HG03520 (cell line): ENCODE data around the gene SECTM1.

ENCODE experiments used
- ATAC-seq: cut with Tn5 transposase; IDR thresholded peaks from one replicate; pipeline ENCODE4 v1.9.1; 2021; ENCODE audit warnings: mild to moderate bottlenecking, moderate library complexity; ENCODE audit not compliant: unreplicated experiment

Gene SECTM1

DNA sequence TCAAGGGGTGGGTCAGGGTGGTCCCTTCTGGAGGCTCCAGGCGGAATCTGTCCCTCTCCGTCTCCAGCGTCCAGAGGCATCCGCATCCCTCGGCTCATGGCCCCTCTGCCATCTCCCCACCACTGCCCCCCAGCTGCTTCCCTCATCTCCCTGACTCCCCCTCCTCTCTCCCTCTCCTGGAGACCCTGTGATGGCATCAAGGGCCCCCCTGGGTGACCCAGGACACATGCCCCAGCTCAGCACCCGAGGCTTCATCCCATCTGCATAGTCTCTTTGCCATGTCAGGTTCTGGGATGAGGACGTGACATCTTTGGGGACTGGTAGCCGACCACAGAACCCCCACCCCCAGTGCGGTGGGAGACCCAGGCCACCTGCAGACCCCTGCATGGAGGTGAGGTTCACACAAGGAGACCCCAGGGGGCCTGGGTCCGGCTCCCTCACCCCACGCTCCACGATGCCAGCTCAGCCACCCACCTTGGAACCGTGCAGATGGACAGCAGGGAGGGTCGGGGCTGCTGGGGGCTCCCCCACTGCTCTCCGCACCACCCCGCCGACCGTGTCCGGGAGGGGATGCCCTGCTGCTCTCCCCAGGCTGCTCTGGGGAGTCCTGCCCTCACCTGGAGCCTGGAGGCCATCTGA, 3.8 kb downstream of the SECTM1 start:
- ATAC-seq: no peak

DNA sequence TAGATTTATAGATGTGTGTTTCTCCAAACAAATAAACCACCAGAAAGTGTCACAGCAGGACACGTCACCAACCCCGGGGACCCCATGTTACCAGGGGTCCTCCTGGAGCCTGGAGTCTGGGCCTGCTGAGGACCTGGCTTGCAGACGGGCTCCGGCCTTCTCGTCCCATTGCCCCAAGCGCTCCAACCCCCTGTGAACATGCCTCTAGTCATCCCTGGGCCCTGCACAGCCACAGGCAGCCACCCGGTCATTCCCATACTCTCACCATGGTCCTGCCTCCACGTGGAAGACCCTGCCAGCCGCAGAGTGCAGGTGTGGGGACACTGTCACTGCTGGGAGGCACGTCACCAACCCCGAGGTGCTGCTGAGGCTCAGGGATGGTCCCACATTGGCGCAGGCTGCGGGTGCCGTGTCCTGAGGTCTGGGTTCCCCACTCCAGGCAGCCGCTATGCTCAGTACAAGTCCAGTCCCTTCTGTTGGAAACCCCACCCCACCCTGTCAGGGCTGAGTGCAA, 4.5 kb downstream of the SECTM1 start:
- no peak for ATAC-seq

DNA sequence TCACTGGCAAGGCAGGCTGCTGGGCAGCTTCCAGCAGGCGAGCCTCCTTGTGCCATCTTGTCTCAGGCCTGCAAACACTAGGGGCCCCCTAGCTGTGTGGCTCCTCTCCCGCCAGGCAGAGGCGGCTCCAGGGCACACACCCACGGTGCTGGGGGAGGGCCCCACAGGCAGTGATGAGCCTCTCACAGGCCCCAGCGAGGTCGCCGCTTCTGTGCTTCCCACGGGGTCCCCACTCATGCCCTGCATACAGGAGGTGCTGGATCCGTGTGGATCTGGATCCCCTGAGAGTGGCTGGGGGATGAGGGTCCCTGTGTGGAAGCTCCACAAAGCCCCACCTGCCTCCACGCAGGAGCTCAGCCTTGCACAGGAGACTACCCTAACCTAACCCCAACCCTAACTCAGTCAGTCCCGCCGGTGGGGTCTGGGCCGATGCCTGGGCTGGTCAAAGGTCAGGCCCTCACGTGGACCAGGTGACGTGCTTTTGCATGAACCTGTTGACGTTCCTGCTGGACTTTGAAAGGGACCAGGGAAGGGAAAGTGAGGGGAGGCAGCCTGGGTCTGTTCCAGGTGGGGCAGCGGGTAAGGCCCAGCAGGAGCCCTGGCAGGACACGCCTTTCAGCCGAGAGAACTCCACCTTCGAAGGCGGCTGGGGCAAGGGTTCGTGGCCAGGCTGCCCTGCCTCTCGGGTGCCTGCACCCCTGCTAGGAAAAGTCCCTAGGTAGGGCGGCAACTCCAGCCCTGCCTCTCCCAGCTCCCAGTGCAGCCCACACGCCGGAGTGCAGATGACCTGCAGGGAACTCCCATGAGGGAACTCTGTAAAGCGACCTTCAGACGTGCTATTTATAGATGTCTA, 5.2 kb downstream of the SECTM1 start:
- no peak for ATAC-seq

DNA sequence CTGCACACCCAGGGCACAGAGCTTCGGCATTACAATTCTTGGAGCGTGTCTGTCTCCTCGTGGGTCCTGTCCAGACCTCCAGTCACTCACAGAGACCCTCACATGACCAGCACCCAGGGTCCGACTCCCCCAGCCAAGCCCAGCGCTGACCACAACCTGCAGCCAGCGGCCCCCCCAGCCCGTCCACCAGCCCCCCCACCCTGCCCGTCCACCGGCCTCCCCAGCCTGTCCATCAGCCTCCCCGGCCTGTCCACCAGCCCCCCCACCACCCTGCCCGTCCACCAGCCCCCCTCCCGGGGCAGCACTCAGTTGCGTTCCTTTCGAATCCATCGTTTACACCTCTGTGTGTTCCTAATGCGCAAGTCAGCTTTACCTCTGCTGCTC, 5.8 kb downstream of the SECTM1 start:
- no peak for ATAC-seq

DNA sequence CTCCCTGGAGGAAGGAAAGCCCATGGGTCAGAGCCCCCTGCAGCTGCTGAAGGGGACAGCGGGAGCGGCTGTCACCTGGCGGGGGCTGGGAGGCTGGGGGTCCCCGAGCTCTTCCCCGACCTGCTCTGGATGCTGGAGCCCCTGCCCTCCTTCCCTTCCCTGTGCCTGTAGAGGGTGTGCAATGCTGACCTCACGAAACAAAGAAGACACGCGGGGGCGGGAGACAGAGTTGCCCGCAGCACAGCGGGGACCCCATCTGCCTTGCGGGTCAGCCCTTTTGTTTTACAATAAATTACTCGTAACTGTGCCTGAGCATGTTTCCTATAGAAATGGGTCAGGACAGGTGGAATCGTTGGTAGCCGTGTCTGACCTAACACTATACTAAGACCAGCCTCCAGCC, 6.3 kb downstream of the SECTM1 start:
- no peak for ATAC-seq

DNA sequence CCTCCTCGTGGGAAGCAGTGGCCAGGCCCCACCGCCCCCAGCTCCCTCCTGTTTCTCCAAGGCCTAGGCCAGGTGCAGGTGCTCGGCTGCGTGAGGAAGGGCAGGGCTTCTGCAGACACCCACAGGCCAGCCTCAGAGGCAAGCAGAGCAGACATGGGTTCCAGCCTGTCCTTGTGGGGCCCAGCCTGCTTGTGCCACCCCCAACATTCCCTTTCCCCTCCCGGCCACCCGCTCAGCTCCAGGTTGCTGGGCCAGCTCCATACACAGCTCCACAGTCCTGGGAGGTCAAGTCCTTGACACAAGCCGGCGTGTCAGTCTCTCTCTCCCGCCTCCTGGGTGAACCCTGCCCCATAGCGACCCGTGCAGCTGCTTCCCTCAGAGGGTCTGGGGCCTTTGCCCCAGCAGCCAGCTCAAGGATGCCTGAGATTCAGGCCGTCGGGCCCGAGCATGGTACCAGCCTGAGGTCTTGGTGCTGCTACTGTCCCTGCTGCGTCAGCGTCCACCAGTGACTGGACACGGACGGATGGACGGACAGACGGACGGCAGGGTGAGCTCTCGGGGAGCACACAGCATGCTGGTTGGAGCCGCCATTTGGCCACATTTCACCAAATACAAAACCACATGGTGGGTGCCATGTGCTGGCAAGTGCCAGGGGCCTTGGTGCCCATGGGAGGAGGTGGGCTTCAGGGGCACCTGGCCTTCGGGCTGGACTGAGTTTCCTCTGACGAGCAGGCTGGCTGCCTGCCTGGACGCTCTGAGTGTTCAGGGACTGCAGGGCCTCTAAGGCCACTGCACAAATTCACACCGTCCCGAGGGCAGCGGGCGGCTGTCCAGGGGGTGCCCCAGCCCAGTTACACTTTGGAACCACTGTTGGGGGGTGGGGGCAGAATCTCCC, 8.0 kb downstream of the SECTM1 start:
- no peak for ATAC-seq

DNA sequence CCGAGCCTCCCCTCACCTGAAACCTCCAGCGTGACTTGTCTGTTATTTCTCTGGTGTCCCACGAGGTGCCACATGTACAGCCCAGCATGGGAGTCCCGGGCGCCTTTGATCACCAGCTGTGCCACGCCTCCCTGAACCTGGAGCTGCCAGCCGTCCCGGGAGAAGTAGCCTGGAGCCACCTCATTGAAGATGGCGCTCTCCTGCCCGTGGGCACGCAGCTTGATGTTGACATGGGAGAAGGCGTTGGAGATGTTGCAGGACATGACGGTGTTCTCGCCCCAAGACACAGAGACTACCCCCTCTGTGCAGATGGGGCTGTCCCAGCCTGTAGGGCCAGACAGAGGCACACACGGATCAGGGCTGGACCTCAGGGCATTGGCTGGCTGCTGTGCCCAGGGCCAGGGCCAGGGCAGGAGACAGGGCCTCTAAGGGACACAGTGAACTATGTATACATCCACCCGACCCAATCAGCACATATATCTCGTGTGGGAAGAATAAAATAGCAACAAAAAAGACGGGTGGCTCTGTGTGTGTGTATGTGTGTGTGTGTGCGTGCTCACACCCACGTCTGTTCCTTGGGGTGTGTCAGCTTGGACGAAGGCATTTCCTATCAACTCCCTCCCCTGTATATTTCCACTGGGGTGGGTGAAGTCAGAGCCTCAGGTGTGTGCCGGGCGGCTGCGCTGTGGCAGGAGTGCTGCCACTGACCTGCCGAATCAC, 8.8 kb downstream of the SECTM1 start:
- ATAC-seq: no peak

DNA sequence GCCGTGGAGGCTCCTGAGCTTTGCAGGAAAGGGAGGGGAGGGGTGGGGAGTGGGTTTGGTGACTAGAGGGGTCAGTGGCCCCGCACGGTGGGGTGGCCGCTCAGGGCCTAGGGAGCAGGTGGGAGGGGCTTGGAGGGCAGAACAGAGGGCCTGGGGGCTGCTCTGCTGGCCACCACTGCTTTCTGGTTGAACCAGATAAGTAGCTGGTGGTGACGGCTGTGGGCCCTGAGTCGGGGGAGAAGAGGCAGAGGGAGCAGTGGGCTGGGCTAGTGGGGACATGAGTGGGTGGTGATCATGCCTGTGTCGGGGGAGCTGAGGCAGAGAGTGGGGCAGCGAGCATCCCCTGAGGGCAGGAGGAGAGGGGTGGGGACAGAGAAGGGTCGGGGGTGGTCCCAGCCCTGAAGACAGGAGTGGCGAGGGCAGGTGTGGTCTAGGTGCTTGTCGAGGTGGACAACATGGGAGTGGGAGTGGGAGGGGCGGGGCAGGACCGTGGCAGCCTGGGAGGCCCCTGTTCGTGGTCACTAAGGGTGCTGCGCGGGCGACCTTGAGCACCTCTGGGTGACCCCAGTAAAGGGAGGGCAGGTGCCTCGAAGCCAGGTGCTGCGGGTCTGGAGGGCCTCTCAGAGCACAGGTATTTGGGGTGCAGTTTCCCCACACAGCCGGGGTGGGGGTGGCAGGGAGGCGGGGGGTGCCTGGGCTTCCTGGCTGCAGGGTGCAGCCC, 9.9 kb downstream of the SECTM1 start:
- no peak for ATAC-seq

DNA sequence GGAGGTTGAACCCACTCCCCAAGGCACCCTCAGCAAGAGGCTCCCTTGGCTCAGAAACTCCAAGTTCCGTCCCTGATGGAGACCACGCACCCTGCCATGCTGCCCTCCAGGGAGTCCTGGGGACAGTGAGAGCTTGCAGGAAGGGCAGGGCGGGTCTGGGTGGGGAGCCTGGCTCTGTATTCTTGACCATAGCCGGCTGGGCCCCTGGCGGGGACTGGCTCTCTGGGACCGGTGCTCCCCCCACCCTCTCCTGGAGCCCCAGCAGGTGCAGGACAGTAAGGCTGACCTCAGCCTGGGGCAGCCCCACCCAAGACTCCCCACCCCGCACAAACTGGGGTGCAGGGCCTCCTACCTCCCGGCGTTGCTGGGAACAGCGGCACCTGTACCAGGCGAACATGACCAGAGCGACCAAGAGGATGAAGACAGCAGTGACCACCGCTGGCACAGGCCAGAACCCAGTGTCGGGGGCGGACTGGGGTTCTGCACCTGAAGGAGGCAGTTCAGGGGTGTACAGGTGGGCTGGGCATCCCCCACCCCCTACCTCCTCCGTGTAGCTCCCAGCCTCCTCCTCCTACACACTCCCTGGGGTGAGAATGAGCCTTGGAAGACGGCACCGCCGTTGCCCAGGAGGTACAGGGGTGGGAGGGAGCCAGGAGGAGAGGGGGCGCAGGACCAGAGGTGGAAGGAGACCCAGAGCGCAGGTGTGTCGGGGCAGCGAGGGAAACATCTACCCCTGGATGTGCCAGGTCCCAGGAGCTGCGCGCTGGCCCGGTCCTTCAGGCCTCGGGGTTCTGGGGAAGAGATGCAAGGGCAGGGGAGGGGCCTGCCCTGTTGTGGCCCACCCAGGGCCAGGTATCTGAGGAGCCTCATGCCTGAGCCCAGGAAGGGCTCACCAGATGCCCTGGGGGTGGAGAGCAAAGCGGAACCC, 10.8 kb downstream of the SECTM1 start:
- no peak for ATAC-seq

DNA sequence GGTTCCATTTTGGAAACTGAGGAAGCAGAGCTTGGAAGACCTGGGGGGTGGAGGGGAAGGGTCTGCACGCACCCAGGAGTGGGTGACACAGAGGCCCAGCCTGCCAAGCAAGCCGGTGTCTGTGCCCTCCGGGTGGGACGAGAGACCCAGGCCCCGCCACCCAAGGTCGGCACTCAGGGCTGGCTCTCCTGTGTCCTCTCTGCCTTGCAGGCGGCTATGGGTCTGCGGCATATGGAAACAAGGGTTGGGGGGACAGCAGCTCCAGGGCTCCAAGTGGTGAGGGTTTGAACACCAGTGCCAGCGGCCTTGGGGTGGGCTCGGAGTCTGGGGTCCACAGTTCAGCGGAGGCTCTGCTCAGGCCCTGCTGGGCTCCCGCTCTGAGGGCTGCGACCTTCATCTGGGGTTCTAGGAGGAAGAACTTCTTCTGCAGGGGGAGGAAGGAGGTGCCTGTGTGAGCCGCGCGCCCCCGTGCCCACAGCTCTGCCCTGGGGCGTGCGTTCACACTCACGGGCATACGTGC, 11.6 kb downstream of the SECTM1 start:
- no peak for ATAC-seq

DNA sequence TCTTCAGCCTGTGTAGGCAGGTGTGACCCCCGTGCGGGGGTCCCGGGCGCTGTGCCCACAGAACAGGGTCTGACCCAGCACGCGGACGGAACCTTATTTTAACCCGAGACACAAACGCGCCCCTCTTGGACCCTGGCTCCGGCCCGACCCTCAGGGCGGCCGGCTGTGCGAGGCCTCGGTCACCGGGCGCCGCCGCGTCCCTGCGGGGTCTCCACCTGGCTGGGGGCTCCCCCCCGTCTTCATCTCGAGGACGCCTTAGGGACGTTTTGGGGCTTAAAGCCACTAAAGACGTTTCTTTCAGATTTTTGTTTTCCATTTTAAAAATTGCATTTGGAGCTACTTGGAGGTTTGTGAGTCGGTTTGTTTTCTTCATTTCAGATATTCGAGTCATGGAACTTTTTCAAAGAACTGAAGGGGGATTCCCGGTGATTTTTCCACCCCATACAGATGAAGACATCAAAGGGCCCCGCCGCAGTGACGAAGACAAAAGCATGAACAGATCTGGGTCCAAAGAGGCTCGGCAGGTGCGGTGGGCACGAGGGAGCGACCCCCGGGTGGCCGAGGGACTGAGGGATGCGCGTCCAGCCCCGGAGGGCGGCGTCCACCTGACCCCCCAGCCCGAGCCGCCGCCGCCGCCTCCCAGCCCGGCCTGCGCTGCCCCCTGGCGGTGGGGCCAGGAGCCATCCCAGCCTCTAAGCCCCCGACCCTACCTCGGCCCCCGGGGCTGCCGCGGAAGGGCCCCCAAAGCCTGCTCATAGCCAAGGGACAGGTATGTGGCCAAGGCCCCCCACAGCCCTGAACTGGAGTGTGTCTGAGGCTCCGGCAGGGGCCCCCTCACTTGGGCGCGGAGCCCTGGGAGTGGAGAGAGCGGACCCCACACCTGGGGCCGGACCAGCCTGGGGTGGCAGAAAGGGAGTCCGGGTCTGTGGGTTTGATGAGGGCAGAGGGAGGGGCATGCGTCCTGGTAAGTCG, 12.3 kb downstream of the SECTM1 start:
- no peak for ATAC-seq

DNA sequence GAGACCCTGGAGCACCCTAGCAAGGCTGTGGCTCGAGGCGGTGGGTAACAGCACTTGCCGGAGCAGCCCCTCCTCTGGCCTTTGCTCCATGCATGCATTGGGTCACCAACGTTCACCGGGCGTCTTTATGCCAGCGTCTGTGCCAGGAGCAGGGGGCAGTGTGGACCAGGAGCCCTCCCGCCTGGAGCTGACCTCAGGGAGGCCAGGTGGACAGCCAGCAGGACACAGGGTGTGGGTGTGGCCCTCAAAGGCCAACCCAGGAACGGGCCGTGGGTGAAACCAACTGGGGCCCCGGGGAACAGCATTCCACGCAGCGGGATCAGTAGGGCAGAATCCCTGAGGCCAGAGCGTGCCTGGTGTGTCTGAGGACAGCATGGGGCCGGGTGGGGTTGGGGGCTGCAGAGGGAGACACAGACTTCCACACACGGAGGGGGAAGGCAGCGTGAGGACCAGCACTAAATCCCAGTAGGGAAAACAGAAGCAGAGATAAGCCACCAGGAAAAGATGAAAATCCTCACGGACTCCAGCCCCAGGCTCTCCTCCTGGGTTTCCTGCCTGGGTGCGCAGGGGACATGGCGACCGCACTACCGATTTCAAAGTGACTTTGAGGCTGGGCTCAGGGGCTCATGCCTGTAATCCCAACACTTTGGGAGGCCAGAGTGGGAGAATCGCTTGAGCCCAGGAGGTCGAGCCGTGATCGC, 13.3 kb downstream of the SECTM1 start:
- ATAC-seq: no peak

DNA sequence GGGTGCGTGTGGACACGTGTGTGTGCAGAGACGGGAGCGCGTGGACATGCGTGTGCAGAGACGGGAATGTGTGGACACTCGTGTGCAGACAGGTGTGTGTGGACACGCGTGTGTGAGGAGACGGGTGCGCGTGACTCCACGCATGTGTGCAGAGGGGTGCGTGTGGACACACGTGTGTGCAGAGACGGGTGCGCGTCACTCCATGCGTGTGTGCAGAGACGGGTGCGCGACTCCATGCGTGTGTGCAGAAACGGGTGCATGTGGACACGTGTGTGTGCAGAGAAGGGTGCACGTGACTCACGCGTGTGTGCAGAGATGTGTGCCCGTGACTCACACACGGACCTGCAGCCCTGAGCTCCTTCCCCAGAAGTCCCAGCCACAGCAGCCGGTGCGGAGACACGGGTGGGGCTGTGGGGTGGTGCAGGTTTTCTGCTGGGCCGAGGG, 13.9 kb downstream of the SECTM1 start:
- no peak for ATAC-seq

DNA sequence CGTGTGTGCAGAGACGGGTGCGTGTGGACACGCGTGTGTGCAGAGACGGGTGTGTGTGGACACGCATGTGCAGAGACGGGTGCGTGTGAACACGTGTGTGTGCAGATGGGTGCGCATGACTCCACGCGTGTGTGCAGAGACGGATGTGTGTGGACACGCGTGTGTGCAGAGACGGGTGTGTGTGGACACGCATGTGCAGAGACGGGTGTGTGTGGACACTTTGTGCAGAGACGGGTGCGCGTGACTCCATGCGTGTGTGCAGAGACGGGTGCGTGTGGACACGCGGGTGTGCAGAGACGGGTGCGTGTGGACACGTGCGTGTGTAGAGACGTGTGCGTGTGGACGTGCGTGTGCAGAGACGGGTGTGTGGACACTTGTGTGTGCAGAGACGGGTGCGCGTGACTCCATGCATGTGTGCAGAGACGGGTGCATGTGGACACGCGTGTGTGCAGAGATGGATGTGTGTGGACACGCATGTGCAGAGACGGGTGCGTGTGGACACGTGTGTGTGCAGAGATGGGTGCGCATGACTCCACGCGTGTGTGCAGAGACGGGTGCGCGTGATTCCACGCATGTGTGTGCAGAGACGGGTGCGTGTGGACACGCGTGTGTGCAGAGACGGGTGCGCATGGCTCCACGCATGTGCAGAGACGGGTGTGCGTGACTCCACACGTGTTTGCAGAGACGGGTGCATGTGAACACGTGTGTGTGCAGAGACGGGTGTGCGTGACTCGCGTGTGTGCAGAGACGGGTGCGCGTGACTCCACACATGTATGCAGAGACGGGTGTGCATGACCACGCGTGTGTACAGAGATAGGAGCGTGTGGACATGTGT, 14.6 kb downstream of the SECTM1 start:
- no peak for ATAC-seq

DNA sequence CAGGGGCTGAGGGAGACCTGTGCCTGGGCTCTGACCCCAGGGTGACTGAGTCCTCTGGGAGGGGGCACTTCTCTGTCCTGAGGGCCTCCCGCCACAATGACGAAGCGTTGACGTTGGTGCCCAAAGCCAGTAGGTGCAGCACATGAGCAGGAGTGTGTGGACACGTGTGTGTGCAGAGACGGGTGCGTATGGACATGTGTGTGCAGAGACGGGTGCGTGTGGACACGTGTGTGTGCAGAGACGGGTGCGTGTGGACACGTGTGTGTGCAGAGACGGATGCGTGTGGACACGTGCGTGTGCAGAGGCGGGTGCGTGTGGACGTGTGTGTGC, 15.4 kb downstream of the SECTM1 start:
- ATAC-seq: no peak
